H1 (cell line): ENCODE measurements around the gene SPINK1. TPM values are rescaled to one million over a fixed set of nuclear protein-coding genes. Genes with fewer than 3 reads are reported as not detected.
A peak's percentile ranks its signal among the peaks of the same experiment; 100 is the strongest.

ENCODE experiments used
- CHD1 ChIP-seq: IDR thresholded peaks from 2 replicates; pipeline ENCODE4 v1.6.1; 2012; ENCODE audit warnings: low read depth, low read length, improper control_type of control experiment
- POU5F1 ChIP-seq: IDR thresholded peaks from 2 replicates; pipeline ENCODE4 v1.6.1; 2011; ENCODE audit warnings: low read depth, mild to moderate bottlenecking, low read length, moderate library complexity
- RNF2 ChIP-seq: fragments of 200-900, 300-1000 bp; sonication (generic); IDR thresholded peaks from 2 replicates; pipeline ENCODE4 v1.7.1; 2016; ENCODE audit warnings: borderline replicate concordance, low read depth, mild to moderate bottlenecking, antibody characterized with exemption, low read length; ENCODE audit not compliant: poor library complexity, severe bottlenecking; ENCODE audit errors: missing control alignments
- SIN3A ChIP-seq, 2 experiments: IDR thresholded peaks in 1 of 2; conservative IDR thresholded peaks in 1 of 2; 2 replicates each; pipeline ENCODE4 v1.6.1; 2011 to 2012; ENCODE audit warnings: low read length in 2 of 2, improper control_type of control experiment in 1 of 2, low read depth in 1 of 2, mild to moderate bottlenecking in 1 of 2
- TCF12 ChIP-seq: IDR thresholded peaks from 2 replicates; pipeline ENCODE4 v1.6.1; 2011; ENCODE audit warnings: low read depth, mild to moderate bottlenecking, low read length
- ZNF274 ChIP-seq: IDR thresholded peaks from 2 replicates; pipeline ENCODE4 v1.7.0; 2012; ENCODE audit warnings: low read length, borderline replicate concordance; ENCODE audit errors: extremely low read depth
- polyA plus RNA-seq, 7 experiments: library from polyadenylated mRNA; depleted of rRNA in 3 of 7; stranded (reverse) in 5 of 7; unstranded in 2 of 7; fragments of >200 nt in 5 of 7; fragments of 200-250 nt in 2 of 7; gene quantifications; 1 replicate in 5 of 7; 2 replicates in 1 of 7; 4 replicates in 1 of 7; pipeline versions ENCODE4 v1.2.1 to v1.2.3, GENCODE V29; 2011 to 2013; ENCODE audit warnings: missing spikeins in 2 of 7, mixed read lengths in 2 of 7
- total RNA-seq: library from RNA; stranded (reverse); fragmentation: NEBNext Ultra II Directional; extraction: Animal tissue kit (Norgen Biotek cat#: 25700); gene quantifications from 2 replicates; pipeline ENCODE4 v1.2.1, GENCODE V29; 2021
- TF ChIP-seq, protein P1 (sequence below): fragments of 300-600 bp; sonication (generic); IDR thresholded peaks from 2 replicates; pipeline ENCODE4 v1.7.1; 2012; ENCODE audit warnings: low read length, moderate library complexity, mild to moderate bottlenecking, inconsistent platforms; ENCODE audit not compliant: insufficient replicate concordance
- TF ChIP-seq, protein P2 (sequence below): IDR thresholded peaks from 2 replicates; pipeline ENCODE4 v1.6.1; 2012; ENCODE audit warnings: inconsistent platforms

SPINK1 gene
- total and polyA plus RNA-seq, 2 of the 8 experiments (the other 6 are each of a cell fraction or from before 2014, with no cell fraction given), result 0.48 to 1.3 TPM

GRCh38 chr5:147782110-147783028 is 49.1 kb downstream of the SPINK1 start, which contains the start of gene JAKMIP2 (continued):
- TF ChIP-seq, protein P1, sequence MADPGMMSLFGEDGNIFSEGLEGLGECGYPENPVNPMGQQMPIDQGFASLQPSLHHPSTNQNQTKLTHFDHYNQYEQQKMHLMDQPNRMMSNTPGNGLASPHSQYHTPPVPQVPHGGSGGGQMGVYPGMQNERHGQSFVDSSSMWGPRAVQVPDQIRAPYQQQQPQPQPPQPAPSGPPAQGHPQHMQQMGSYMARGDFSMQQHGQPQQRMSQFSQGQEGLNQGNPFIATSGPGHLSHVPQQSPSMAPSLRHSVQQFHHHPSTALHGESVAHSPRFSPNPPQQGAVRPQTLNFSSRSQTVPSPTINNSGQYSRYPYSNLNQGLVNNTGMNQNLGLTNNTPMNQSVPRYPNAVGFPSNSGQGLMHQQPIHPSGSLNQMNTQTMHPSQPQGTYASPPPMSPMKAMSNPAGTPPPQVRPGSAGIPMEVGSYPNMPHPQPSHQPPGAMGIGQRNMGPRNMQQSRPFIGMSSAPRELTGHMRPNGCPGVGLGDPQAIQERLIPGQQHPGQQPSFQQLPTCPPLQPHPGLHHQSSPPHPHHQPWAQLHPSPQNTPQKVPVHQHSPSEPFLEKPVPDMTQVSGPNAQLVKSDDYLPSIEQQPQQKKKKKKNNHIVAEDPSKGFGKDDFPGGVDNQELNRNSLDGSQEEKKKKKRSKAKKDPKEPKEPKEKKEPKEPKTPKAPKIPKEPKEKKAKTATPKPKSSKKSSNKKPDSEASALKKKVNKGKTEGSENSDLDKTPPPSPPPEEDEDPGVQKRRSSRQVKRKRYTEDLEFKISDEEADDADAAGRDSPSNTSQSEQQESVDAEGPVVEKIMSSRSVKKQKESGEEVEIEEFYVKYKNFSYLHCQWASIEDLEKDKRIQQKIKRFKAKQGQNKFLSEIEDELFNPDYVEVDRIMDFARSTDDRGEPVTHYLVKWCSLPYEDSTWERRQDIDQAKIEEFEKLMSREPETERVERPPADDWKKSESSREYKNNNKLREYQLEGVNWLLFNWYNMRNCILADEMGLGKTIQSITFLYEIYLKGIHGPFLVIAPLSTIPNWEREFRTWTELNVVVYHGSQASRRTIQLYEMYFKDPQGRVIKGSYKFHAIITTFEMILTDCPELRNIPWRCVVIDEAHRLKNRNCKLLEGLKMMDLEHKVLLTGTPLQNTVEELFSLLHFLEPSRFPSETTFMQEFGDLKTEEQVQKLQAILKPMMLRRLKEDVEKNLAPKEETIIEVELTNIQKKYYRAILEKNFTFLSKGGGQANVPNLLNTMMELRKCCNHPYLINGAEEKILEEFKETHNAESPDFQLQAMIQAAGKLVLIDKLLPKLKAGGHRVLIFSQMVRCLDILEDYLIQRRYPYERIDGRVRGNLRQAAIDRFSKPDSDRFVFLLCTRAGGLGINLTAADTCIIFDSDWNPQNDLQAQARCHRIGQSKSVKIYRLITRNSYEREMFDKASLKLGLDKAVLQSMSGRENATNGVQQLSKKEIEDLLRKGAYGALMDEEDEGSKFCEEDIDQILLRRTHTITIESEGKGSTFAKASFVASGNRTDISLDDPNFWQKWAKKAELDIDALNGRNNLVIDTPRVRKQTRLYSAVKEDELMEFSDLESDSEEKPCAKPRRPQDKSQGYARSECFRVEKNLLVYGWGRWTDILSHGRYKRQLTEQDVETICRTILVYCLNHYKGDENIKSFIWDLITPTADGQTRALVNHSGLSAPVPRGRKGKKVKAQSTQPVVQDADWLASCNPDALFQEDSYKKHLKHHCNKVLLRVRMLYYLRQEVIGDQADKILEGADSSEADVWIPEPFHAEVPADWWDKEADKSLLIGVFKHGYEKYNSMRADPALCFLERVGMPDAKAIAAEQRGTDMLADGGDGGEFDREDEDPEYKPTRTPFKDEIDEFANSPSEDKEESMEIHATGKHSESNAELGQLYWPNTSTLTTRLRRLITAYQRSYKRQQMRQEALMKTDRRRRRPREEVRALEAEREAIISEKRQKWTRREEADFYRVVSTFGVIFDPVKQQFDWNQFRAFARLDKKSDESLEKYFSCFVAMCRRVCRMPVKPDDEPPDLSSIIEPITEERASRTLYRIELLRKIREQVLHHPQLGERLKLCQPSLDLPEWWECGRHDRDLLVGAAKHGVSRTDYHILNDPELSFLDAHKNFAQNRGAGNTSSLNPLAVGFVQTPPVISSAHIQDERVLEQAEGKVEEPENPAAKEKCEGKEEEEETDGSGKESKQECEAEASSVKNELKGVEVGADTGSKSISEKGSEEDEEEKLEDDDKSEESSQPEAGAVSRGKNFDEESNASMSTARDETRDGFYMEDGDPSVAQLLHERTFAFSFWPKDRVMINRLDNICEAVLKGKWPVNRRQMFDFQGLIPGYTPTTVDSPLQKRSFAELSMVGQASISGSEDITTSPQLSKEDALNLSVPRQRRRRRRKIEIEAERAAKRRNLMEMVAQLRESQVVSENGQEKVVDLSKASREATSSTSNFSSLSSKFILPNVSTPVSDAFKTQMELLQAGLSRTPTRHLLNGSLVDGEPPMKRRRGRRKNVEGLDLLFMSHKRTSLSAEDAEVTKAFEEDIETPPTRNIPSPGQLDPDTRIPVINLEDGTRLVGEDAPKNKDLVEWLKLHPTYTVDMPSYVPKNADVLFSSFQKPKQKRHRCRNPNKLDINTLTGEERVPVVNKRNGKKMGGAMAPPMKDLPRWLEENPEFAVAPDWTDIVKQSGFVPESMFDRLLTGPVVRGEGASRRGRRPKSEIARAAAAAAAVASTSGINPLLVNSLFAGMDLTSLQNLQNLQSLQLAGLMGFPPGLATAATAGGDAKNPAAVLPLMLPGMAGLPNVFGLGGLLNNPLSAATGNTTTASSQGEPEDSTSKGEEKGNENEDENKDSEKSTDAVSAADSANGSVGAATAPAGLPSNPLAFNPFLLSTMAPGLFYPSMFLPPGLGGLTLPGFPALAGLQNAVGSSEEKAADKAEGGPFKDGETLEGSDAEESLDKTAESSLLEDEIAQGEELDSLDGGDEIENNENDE, result no peak
- TF ChIP-seq, protein P2, sequence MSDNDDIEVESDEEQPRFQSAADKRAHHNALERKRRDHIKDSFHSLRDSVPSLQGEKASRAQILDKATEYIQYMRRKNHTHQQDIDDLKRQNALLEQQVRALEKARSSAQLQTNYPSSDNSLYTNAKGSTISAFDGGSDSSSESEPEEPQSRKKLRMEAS, result 0 out of 2 replicates have a peak, but pooled peaks have one; percentile 10
- TF ChIP-seq POU5F1 (no peak), SIN3A (conservative IDR thresholded peaks at IDR 0.05 in 1 of 2, IDR thresholded peaks at IDR 0.05 in 1 of 2; ENCODE audit: low read depth in 1 of 2, low read length in 2 of 2) (peak in 1 of 2 experiments; percentile 60; a peak in 1 of 4 replicates), CHD1 (peak; percentile 43; the same call in 1 of the 2 replicates), ZNF274 (no peak), RNF2 (no peak), TCF12 (0 out of 2 replicates have a peak, but pooled peaks have one; percentile 7)
